ENCODE data around the gene ISYNA1.

GRCh38 chr19:18465214-18465963 lies 27.5 kb upstream of the ISYNA1 start:
- TF ChIP-seq FOS (IDR thresholded peaks at IDR 0.05; ENCODE audit: low read depth, low read length) (no peak), USF2 (IDR thresholded peaks at IDR 0.05; ENCODE audit: low read depth, low read length) (no peak), POLR2A (IDR thresholded peaks at IDR 0.05; ENCODE audit: low read depth, low read length) (no peak), MAFK (IDR thresholded peaks at IDR 0.05; ENCODE audit: low read depth, low read length) (no peak), MXI1 (IDR thresholded peaks at IDR 0.05; ENCODE audit: borderline replicate concordance, low read depth, low read length) (no peak), RAD21 (IDR thresholded peaks at IDR 0.05; ENCODE audit: low read length) (no peak), SMC3 (IDR thresholded peaks at IDR 0.05; ENCODE audit: low read depth, low read length) (no peak), CEBPB (IDR thresholded peaks at IDR 0.05; ENCODE audit: low read depth, low read length) (no peak), MAZ (IDR thresholded peaks at IDR 0.05; ENCODE audit: borderline replicate concordance, low read depth, low read length) (no peak), ELK1 (IDR thresholded peaks at IDR 0.05; ENCODE audit: borderline replicate concordance, low read depth, low read length) (no peak)
- TF ChIP-seq, protein P1, sequence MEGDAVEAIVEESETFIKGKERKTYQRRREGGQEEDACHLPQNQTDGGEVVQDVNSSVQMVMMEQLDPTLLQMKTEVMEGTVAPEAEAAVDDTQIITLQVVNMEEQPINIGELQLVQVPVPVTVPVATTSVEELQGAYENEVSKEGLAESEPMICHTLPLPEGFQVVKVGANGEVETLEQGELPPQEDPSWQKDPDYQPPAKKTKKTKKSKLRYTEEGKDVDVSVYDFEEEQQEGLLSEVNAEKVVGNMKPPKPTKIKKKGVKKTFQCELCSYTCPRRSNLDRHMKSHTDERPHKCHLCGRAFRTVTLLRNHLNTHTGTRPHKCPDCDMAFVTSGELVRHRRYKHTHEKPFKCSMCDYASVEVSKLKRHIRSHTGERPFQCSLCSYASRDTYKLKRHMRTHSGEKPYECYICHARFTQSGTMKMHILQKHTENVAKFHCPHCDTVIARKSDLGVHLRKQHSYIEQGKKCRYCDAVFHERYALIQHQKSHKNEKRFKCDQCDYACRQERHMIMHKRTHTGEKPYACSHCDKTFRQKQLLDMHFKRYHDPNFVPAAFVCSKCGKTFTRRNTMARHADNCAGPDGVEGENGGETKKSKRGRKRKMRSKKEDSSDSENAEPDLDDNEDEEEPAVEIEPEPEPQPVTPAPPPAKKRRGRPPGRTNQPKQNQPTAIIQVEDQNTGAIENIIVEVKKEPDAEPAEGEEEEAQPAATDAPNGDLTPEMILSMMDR (conservative IDR thresholded peaks at IDR 0.05; ENCODE audit: low read depth, low read length) = no peak
